22Rv1 (cell line): ENCODE measurements around the gene ATP2A3.

Experiments used
- ZFX ChIP-seq: fragments of 450-650 bp; IDR thresholded peaks from 2 replicates; pipeline ENCODE4 v1.6.1; 2017; ENCODE audit warnings: antibody characterized with exemption, borderline replicate concordance
- TF ChIP-seq, protein P1 (sequence below): fragments of 450-650 bp; IDR thresholded peaks from 2 replicates; pipeline ENCODE4 v1.5.1; 2017; ENCODE audit warnings: mild to moderate bottlenecking

DNA sequence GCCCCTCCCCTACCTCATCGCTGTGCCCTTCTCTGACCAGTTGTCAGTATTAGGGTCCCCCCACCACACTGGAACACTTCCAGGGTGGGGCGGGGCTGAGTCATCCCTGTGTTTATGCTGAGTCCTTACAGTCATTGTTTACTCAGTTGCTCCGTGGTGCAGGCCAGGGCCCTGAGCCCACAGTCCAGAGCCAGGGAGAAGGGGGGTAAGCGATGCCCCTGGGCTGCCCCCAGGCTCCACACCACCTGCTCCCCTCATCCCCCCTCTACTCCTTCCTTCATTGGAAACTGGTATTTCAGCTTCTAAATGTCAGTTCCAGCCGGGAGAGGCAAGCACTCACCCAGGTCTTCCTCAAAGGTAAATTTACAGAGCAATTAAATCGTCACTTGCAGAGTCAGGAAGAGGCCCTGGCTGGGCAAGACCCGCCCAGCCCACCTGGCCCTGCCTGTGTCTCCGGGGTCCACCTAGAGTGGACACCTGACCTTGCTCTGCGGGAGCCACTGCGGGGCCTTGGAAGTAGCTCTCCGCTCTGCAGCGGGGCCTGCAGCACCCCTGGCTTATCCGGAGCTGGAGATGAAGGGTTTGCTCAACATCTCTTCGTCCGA lies 4.8 kb downstream of the ATP2A3 start:
- TF ChIP-seq, protein P1, sequence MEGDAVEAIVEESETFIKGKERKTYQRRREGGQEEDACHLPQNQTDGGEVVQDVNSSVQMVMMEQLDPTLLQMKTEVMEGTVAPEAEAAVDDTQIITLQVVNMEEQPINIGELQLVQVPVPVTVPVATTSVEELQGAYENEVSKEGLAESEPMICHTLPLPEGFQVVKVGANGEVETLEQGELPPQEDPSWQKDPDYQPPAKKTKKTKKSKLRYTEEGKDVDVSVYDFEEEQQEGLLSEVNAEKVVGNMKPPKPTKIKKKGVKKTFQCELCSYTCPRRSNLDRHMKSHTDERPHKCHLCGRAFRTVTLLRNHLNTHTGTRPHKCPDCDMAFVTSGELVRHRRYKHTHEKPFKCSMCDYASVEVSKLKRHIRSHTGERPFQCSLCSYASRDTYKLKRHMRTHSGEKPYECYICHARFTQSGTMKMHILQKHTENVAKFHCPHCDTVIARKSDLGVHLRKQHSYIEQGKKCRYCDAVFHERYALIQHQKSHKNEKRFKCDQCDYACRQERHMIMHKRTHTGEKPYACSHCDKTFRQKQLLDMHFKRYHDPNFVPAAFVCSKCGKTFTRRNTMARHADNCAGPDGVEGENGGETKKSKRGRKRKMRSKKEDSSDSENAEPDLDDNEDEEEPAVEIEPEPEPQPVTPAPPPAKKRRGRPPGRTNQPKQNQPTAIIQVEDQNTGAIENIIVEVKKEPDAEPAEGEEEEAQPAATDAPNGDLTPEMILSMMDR = no peak
- no peak for TF ChIP-seq ZFX
